NCI-H2081 (cell line): ENCODE results near the gene PRSS33.

Experiments used
- DNase-seq, 2 experiments: peaks; one replicate each; lab custom pipeline; 2025; lab: John Stamatoyannopoulos, UW

PRSS33 gene

GRCh38 chr16:2799205-2799858 is 12.0 kb upstream of the PRSS33 start:
- no peak for DNase-seq

GRCh38 chr16:2798723-2799204 is 11.4 kb upstream of the PRSS33 start:
- DNase-seq, result no peak

- DNase-seq, result no peak
These were observed 8.2 kb upstream of the PRSS33 start for GRCh38 chr16:2795395-2796143.

GRCh38 chr16:2792940-2793339 is 5.6 kb upstream of the PRSS33 start:
- DNase-seq, result no peak

- DNase-seq, result no peak
These were observed 3.8 kb upstream of the PRSS33 start for GRCh38 chr16:2791174-2791573.

- no peak for DNase-seq
These were observed 3.3 kb upstream of the PRSS33 start for GRCh38 chr16:2790631-2791030.

- no peak for DNase-seq
These were observed 601 bp upstream of the PRSS33 start for GRCh38 chr16:2787961-2788360.

GRCh38 chr16:2786826-2787151 is 571 bp downstream of the PRSS33 start:
- no peak for DNase-seq

GRCh38 chr16:2786061-2786825 is 1.1 kb downstream of the PRSS33 start:
- no peak for DNase-seq

- DNase-seq, result no peak
These were observed 2.0 kb downstream of the PRSS33 start for GRCh38 chr16:2785101-2785991.

- no peak for DNase-seq
These were observed 2.8 kb downstream of the PRSS33 start for GRCh38 chr16:2784358-2785100.

- no peak for DNase-seq
These were observed 3.6 kb downstream of the PRSS33 start for GRCh38 chr16:2783581-2784357.

GRCh38 chr16:2782583-2783351 is 4.6 kb downstream of the PRSS33 start:
- no peak for DNase-seq

- no peak for DNase-seq
These were observed 7.1 kb downstream of the PRSS33 start for GRCh38 chr16:2779978-2780898.

- DNase-seq, result no peak
These were observed 8.0 kb downstream of the PRSS33 start for GRCh38 chr16:2779151-2779920.

GRCh38 chr16:2778630-2778958 is 8.8 kb downstream of the PRSS33 start:
- DNase-seq, result no peak

- peak in 1 of 2 experiments; percentile 18 for DNase-seq
These were observed 9.3 kb downstream of the PRSS33 start for GRCh38 chr16:2777903-2778629.
